MM.1S (cell line): ENCODE results near the gene MADD.

Source experiments
- CTCF ChIP-seq: fragments of 300-600 bp; sonication (generic); IDR thresholded peaks from 2 replicates; pipeline ENCODE4 v1.5.1; 2016; ENCODE audit warnings: antibody characterized with exemption, low read length, mixed read lengths
- EZH2 ChIP-seq: fragments of 300-600 bp; sonication (generic); optimal IDR thresholded peaks from 2 replicates; pipeline ENCODE3; 2017; ENCODE audit warnings: low read depth, mild to moderate bottlenecking, antibody characterized with exemption, low read length, mixed read lengths

GRCh38 chr11:47225552-47226400, 44.2 kb upstream of the MADD start:
- TF ChIP-seq CTCF (no peak), EZH2 (no peak)
